ENCODE measurements around the gene MRPL24.

Gene MRPL24

GRCh38 chr1:156743367-156744302 lies 2.7 kb upstream of the MRPL24 start:
- DNase-seq (ENCODE audit: low spot score) = no peak

GRCh38 chr1:156742801-156743200 lies 1.9 kb upstream of the MRPL24 start:
- no peak for DNase-seq (ENCODE audit: low spot score)

GRCh38 chr1:156742017-156742416 lies 1.1 kb upstream of the MRPL24 start:
- no peak for DNase-seq (ENCODE audit: low spot score)

- no peak for DNase-seq (ENCODE audit: low spot score)
Observed at GRCh38 chr1:156741481-156741983, 644 bp upstream of the MRPL24 start.

GRCh38 chr1:156740237-156740740 lies 599 bp downstream of the MRPL24 start:
- no peak for DNase-seq (ENCODE audit: low spot score)

GRCh38 chr1:156738916-156739315 lies 2.0 kb downstream of the MRPL24 start:
- no peak for DNase-seq (ENCODE audit: low spot score)

GRCh38 chr1:156738407-156738806 lies 2.5 kb downstream of the MRPL24 start:
- DNase-seq (ENCODE audit: low spot score) = no peak

GRCh38 chr1:156733989-156734584 lies 6.8 kb downstream of the MRPL24 start:
- no peak for DNase-seq (ENCODE audit: low spot score)

- DNase-seq (ENCODE audit: low spot score) = peak; percentile 91
Observed at GRCh38 chr1:156728599-156729462, 12.1 kb downstream of the MRPL24 start, which contains the start of gene ISG20L2. Gene ISG20L2, minus strand, starts transcription at chr1:156728766. Its CDS starts 1,114 bp downstream, at chr1:156727652.

- DNase-seq (ENCODE audit: low spot score) = peak; percentile 89
Observed at GRCh38 chr1:156727926-156728598, 12.8 kb downstream of the MRPL24 start, which contains the start of gene METTL25B. Gene METTL25B, plus strand, starts transcription at chr1:156728469. Its CDS starts 636 bp downstream, at chr1:156729105.

GRCh38 chr1:156727492-156727891 lies 13.4 kb downstream of the MRPL24 start:
- no peak for DNase-seq (ENCODE audit: low spot score)

- peak; percentile 85 for DNase-seq (ENCODE audit: low spot score)
Observed at GRCh38 chr1:156726549-156727226, 14.2 kb downstream of the MRPL24 start.

- DNase-seq (ENCODE audit: low spot score) = peak; percentile 91
Observed at GRCh38 chr1:156725683-156726280, 15.1 kb downstream of the MRPL24 start.

GRCh38 chr1:156721535-156721934 lies 19.4 kb downstream of the MRPL24 start:
- DNase-seq (ENCODE audit: low spot score) = no peak

- no peak for DNase-seq (ENCODE audit: low spot score)
Observed at GRCh38 chr1:156721131-156721530, 19.8 kb downstream of the MRPL24 start.

- DNase-seq (ENCODE audit: low spot score) = no peak
Observed at GRCh38 chr1:156717351-156717750, 23.5 kb downstream of the MRPL24 start.

- DNase-seq (ENCODE audit: low spot score) = no peak
Observed at GRCh38 chr1:156714830-156715229, 26.1 kb downstream of the MRPL24 start.

GRCh38 chr1:156712626-156713025 lies 28.3 kb downstream of the MRPL24 start:
- DNase-seq (ENCODE audit: low spot score) = no peak

GRCh38 chr1:156711011-156711817 lies 29.7 kb downstream of the MRPL24 start:
- DNase-seq (ENCODE audit: low spot score) = no peak

Measured in HuH-7 (cell line).